HG02678 (cell line): ENCODE data around the gene NKX1-2.
A peak's percentile ranks its signal among the peaks of the same experiment; 100 is the strongest.

Experiments used
- ATAC-seq: cut with Tn5 transposase; IDR thresholded peaks from one replicate; pipeline ENCODE4 v1.9.1; 2021; ENCODE audit warnings: mild to moderate bottlenecking, moderate library complexity; ENCODE audit not compliant: unreplicated experiment

NKX1-2 gene

DNA sequence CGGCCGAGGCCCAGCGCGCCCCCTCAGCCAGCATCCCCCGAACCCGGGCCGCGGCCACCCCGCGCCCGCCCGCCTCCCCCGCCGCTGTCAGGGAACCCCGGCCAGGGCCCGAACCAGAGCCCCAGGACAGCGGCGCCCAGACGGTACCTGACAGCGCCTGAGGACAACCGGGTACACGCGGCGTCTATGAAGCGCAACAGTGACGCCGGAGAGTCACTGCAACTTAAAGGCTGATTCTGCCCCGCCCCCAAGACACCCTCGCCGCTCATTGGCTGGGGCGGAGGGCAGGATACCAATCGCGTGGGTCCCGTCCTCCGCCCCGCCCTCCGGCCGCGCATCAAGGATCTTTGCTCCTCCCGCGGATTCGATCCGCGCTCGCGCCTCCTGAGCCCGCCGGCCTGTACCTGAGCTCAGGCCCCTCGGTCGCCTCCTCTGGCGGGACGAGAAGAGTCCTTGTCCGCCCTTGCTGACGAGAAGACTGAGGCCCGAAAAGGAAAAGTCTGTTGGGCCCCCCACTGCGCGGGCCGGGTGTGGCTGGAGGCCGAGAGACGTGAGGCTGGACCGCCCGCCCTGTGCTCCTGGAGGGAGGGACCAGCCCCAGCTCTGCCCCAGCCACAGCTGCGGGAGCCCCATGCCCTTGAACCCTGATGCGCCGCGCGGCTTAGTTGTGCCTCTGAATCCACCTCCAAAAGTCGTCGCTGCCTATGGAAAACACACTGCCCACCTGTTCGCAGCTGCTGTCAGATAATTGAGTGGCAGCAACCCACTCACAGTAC lies 30.9 kb downstream of the NKX1-2 start, which contains the start of gene OAT:
OAT (minus strand) TSS at position 198 of the 776 bp plus-strand sequence. CDS start 6,752 bp downstream, outside the sequence.
- peak; percentile 94 for ATAC-seq

DNA sequence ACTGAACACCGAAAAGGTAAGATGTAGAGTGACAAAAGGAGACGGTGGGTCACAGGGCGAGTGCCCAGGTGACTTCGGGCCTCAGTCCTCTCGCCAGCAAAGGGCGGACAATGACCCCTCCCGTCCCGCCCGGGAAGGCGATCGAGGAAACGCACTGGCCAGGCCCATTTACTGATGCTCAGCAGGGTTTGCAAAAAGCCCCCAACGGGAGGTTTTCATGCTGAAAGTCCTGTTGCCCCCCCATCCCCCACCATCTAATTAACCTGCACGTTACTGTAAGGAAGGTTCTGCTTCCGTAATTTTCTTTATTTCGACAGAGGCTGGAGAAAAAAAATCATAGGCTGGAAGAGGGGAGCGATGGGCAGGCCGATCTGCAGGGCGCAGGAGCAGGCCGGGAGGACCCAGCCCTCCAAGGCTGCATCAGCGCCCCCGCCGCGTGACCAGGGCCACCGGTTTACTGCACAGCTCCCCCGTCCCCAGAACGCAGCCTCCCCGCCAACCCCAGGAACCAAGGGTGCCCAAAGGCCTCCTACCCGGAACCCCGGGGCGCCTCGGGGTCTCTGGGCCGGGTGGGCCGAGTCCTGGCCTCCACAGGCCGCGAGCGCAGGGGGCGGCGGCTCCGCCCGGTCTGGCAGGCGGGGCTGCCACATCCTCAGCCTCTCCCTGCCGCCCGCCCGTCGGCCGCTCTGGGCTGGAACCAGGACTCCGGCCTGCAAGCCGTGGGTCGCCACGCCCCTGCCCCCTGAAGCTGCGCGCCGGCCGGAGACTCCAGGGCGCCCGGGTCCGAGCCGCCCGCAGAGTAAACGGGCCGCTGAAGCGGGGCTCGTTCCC lies 31.7 kb downstream of the NKX1-2 start:
- ATAC-seq, result peak; percentile 22

DNA sequence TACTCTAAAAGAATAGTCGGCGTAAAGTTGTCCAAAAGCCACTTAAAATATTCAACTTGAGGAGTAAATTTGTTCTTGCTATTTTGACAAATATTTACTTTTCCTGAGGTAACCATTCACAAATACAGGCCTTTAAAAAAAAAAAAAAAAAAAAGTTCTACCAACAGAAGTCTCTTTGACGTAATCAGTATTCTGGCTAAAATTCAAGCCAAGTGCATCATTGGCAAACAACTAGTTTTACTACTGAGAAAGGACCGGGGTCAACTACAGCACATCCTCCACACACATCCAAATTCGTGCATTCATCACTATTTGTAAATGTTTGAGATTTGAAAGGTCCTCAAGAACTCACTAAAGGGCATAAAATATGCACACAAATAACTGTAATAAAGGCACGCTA lies 33.1 kb downstream of the NKX1-2 start:
- ATAC-seq, result no peak

DNA sequence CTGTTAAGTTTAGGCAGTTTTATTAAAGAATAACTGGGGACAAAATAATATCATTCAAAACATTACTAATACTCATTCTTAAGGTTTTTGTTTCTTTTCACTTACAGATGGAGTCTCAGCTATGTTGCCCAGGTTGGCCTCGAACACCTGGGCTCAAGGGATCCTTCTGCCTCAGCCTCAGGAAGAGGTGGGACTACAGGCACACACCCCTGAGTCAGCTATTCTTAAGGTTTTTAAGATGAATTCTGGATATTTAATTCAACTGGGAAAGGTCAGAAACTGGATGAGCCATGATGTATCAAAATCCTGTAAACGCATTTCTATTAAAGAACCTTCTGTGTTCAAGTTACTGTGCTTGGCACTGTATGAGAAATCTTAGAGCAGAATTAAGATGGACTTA lies 34.6 kb downstream of the NKX1-2 start:
- no peak for ATAC-seq

DNA sequence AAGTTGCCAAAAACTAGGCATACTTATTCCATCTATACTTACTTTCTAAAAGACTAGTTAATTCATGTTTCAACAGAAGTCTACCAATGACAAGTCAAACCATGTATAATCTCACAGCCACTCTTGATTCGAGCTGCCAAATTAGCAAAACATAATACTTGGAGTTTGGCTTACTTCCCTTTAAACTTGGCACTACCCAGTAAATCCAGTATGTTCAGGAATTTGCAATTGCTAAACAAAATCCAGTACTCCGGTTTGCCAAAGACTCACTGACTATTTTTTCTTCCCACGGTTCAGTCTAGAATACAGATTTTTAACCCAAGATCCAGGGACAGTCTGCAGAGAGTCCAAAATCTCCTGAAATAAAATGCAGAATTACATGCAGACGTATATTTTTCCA lies 35.8 kb downstream of the NKX1-2 start:
- ATAC-seq, result no peak

DNA sequence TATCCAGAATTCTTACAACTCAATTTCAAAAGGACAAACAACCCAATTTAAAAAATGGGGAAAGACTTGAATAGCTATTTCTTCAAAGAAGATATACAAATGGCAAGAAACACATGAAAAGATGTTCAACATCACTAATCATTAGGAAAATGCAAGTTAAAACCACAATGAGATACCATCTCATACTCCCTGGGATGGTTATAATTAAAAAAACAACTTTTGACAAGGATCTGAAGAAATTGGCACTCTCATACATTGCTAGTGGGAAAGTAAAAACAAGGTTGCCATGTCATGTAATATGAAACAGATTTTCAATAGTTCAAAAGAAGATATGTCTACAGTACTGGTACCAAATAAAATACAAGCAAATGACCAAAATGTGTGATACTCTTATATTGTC lies 40.1 kb downstream of the NKX1-2 start:
- no peak for ATAC-seq

DNA sequence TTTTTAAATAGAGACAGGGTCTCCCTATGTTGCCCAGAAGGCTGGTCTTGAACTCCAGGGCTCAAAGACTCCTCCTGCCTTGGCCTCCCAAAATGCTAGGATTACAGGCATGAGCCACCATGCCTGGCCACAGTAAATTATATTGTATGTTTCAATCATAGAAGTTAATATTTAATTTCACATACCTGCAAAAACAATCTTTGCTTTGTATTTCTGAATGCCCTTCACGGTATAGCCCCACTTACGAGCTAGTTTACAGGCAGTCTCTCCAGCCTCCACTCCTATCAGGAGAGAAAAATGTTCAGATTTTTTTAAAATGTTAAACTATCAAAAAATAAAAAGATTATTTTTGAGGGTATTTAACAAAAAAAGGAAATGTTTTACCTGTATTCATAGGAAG lies 41.5 kb downstream of the NKX1-2 start:
- no peak for ATAC-seq

DNA sequence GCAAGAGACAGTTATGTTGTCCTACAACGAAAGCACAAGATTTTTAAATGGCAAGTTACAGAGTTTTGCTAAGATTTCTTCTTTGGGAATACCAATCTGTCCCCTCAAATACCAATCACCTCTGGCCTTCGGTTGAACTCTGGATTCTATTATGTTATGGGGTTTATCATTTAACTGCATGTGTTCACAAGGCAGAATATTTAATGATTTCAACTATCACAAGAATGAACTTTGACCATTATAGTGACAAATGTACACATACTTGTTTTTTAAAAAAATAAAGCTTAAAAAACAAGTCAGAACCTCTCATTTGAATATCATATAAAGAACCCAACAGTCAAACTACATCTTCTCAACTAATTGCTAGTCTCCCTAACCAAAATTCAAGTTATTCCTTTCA lies 42.4 kb downstream of the NKX1-2 start:
- ATAC-seq, result no peak

DNA sequence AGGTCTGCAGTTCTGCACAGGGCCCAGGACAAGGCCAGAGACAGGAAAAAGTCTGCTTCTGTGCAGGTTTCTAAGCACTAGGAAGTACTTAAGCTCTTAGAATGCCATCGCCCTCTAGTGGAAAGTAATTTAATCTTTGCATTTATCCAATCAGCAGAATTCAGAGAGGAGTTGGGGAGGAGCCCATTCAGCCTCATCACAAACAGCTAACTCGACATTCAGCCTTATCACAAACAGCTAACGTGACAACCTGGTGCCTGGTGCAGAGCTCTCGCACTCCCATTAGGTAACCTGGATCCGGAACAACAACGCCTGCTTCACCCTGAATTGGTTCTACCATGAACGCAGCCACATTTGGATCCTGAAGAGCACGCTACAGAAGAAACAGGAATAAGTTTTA lies 46.3 kb downstream of the NKX1-2 start:
- ATAC-seq, result peak; percentile 82

DNA sequence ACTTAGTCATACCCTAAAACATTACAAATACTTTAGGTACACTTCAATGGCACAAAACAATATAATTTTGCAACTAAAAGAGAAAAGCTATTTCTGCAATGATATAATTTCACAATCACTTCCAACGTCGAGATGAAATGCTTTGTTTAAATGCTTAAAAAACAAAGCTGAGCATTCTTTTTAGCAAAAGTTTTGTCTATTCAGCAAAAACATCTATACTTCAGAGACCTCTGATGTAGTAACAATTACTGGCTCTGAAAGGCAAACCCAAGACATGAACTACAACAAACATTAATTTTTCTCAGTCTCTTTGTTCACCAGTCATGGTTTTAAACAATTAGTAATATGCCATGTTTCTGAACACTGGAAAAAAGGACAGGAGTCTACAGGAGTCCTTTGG lies 47.6 kb downstream of the NKX1-2 start:
- no peak for ATAC-seq

DNA sequence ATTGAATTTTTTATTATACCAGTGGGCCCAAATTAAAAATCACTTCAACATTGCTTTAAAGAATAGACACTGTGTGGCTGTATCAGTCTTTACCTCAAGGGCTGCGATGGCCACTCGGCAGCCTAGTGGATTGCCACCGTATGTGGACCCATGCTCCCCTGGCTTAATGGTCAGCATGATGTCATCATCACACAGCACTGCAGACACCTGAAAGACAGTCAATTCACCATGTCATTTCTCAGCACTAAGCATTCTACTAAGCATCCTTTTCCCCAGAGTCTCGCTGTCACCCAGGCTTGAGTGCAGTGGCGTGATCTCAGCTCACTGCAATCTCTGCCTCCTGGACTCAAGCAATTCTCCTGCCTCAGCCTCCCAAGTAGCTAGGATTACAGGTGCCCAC lies 48.2 kb downstream of the NKX1-2 start:
- ATAC-seq, result no peak
